ENCODE results near the gene GPI.
A peak's percentile ranks its signal among the peaks of the same experiment; 100 is the strongest.
"Not testable (repeated sequence)": the region's sequence is repeated elsewhere in the genome, so short reads cannot be mapped to it uniquely, and the experiment has no call there.

Gene GPI

GRCh38 chr19:34364830-34365462 lies at the start of gene GPI:
GPI (plus strand) TSS chr19:34365196; CDS start chr19:34365267, 71 bp downstream.
- peak; percentile 25 for DNase-seq (ENCODE audit: low read depth, low spot score)

GRCh38 chr19:34316247-34316646 lies 48.7 kb upstream of the GPI start:
- DNase-seq (ENCODE audit: low read depth, low spot score), result no peak

DNA sequence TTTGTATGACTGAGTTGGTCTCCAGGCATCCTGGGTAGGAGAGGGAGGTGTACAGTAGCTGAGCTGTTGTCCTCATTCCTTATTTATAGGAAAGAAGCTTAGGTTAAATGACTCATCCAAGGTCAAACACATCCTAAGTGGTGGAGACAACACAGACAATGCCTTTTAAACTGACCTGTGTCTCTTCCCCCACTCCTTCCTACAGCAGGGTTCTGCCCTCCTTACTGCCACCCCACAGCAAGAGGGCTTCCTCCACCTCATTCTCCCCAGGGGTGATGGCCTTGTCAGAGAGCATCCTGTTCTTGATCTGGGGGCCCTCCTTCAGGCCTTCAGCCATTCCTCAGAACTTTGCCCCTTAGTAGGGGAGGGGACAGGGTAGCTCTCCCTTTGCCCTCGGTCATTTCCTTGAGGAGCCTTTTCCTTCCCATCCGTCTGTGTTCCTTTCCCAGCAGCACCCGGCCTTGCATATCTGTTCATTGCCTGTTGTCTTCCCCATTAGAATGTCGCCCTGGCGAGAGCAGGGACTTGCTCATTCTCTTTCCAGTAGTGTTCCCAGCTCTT lies 48.2 kb upstream of the GPI start:
- DNase-seq (ENCODE audit: low read depth, low spot score), result no peak

GRCh38 chr19:34317311-34317927 lies 47.6 kb upstream of the GPI start:
- peak; percentile 20 for DNase-seq (ENCODE audit: low read depth, low spot score)

DNA sequence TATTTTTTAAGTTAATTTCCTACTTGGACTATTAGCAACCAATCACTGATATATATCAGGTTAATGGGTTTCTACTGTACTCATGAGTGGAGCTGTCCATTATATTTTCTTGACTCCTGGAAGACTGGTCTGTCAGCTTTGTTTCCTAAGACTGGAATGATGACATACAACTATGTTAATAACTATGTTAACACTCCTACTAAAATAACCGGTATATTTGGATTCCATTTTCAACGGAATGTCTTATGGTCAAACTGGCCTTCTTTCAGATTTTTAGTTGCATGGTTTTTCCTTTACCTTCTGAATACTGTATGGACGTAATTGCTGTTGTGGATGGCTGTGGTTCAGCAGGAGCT lies 45.8 kb upstream of the GPI start:
- no peak for DNase-seq (ENCODE audit: low read depth, low spot score)

GRCh38 chr19:34319785-34320184 lies 45.2 kb upstream of the GPI start:
- no peak for DNase-seq (ENCODE audit: low read depth, low spot score)

DNA sequence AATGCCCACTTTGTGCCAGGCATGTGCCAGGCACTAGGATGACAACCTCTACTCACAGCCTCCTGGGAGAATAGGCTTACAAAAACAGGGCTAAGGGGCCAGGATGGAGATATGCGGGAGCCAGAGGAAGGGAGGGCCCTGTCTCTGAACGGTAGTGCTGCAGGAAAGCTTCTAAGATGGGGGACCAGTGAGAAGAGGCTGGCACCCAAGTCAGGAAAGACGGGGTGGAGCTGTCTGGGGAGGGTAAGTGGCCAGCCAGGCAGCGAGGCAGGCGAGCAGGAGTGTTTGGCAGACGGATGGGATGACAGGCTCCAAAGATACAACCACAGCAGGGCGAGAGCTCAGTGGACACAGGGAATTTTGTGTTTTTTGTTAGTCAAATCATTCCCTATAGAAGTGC lies 44.7 kb upstream of the GPI start:
- no peak for DNase-seq (ENCODE audit: low read depth, low spot score)

GRCh38 chr19:34321735-34322134 lies 43.3 kb upstream of the GPI start:
- no peak for DNase-seq (ENCODE audit: low read depth, low spot score)

DNA sequence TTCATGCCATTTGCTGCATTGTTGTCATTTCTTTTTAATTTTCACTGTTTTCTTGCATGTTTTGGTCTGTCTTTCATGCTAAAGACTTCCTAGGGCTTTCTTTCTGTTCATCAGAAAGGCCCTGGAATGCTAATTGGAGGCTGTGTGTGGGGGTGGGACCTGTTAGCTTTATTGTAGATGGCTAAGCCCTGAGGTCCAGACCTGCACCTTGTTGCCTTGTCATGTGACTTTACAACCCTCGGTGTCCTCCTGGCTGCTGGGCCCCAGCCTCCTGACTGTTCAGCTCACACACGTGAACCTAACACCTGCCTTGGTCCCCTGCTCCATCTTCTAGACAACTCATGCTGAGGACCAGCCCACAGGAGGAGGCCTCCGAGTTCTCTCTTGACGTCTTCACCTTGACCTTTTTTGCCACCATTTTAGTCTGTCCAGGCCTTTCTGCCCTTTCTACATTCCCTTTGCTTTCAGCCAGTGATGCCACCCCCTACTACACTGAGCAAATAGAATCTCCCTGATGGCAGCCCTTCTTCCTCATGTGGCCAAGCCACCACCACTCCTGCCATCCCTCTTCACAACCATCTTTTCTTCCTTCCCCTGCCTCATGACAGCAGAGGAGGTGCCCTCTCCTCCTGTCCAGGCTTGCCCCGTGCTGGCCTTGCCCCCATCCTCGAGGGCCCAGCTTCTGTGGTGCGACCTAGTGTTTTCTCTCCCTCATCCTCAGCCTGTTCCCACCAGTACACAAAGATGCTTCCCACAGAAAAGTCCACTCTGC lies 41.4 kb upstream of the GPI start:
- peak; percentile 87 for DNase-seq (ENCODE audit: low read depth, low spot score)

DNA sequence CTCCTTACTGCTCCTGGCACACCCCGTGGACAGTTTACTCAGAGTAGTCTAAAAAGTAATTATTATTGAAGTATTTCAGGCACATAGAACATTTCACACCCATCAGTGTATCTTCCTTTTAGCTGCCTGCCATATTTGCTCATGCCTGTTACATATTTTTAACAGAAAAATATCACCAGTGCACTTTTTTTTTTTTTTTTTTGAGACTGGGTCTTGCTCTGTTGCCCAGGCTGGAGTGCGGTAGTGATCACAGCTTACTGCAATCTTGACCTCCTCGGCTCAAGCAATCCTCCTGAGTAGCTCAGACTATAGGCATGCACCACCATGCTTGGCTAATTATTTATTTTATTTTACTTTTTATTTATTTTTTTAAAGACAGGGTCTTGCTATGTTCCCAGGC lies 40.7 kb upstream of the GPI start:
- no peak for DNase-seq (ENCODE audit: low read depth, low spot score)

DNA sequence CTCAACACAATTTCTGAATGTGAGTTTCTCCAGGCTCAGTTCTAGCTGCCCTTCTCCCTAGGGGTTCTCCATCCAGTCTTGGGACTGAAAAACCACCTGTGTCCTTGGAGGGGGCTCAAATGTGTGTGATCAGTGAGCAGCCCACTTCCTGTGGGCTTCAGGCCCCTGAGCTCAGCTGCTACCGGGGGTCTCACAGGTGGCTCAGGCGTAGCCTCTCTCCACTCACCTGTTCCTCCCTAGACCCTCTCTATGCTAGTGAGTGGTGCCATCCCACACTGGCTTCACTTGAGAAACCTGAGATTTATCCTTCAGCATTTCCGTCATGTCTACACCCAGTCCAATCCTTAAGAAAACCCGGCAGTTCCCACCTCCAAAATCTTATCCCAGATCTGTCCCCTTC lies 39.8 kb upstream of the GPI start:
- DNase-seq (ENCODE audit: low read depth, low spot score), result no peak

- peak; percentile 67 for DNase-seq (ENCODE audit: low read depth, low spot score)
Observed at GRCh38 chr19:34325981-34326787, 38.8 kb upstream of the GPI start.

DNA sequence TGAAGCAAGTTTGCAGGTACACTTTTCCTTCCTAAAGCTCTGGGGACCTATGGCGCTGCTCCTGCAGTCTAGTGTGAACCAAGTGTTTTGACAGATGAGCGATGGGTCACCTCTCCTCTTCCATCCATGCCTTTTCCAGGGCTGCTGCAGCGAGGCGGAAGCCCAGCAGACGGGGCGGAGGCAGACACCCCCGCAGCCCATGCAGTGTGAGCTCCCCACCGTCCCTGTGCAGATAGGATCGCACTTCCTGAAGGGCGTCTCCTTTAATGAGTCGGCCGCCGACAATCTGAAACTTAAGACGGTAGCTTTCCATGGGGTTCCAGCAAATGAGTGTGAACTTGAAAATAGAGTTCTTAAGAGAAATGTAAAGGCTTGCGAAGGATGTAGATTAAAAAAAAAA lies 37.1 kb upstream of the GPI start:
- DNase-seq (ENCODE audit: low read depth, low spot score), result peak; percentile 34

DNA sequence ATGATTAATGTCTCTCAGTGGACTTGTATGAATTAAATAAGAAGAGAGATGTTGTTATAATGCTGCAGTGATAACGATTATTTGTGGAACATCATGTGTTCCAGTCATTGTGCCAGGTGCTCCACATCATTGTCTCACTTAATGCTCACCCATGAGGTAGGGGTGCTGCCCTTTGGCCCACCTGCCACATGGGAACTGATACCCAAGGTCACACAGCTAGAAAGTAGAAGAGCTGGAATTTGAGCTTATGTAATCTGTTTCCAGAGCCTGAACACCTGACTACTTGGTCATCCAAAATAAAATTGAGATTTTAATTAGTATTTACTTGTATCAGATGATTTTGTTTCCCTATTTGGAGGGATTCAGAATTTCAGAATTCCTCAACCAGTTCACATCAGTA lies 36.0 kb upstream of the GPI start:
- no peak for DNase-seq (ENCODE audit: low read depth, low spot score)

GRCh38 chr19:34330116-34330515 lies 34.9 kb upstream of the GPI start:
- DNase-seq (ENCODE audit: low read depth, low spot score), result no peak

GRCh38 chr19:34330596-34330995 lies 34.4 kb upstream of the GPI start:
- DNase-seq (ENCODE audit: low read depth, low spot score), result not testable (repeated sequence)

DNA sequence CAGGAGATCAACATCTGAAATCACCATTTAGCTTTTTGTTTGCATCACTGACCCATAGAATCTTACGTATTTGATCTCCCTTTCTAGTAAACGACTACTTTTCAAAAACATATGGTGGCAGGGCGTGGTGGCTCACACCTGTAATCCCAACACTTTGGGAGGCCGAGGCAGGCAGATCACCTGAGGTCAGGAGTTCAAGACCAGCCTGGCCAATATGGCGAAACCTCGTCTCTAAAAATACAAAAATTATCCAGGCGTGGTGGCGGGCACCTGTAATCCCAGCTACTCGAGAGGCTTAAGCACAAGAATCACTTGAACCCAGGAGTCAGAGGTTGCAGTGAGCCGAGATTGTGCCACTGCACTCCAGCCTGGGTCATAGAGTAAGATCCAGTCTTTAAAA lies 33.4 kb upstream of the GPI start:
- DNase-seq (ENCODE audit: low read depth, low spot score), result not testable (repeated sequence)

DNA sequence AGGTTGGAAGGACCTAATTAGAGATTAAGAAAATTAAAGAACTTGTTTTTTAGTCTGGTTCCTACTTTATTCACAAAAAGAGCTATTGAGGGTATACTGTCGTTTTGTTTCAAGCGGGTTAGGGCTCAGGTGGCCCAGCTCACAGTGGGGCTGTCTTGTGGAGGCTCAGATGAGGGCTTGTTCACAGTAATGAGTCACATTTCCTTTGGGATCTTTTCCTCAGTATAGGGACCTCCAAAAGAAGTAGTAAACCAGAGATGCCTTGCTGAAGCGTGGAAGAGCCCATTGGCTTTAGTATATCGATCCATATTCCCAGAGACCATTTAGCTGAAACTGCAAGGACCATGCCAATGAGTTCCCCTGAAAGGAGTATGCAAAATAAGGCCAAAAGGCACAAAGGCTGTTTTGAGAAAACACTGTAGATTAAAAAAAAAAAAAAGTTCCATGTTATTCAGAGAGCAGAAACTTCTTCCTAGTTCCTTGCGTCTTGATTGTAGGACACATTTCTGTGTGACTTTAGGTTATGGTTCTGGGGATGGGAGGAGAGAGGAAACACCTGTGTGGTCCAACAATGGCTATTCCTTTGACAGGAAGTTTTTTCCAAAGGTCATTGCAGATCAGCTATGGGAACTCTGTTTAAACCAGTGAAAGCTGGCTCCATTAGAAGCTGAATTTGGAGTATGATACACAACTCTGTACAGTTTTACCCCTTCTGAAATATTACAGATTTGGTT lies 32.8 kb upstream of the GPI start:
- no peak for DNase-seq (ENCODE audit: low read depth, low spot score)

- DNase-seq (ENCODE audit: low read depth, low spot score), result no peak
Observed at GRCh38 chr19:34335914-34336313, 29.1 kb upstream of the GPI start.

- peak; percentile 17 for DNase-seq (ENCODE audit: low read depth, low spot score)
Observed at GRCh38 chr19:34336781-34337271, 28.2 kb upstream of the GPI start.

DNA sequence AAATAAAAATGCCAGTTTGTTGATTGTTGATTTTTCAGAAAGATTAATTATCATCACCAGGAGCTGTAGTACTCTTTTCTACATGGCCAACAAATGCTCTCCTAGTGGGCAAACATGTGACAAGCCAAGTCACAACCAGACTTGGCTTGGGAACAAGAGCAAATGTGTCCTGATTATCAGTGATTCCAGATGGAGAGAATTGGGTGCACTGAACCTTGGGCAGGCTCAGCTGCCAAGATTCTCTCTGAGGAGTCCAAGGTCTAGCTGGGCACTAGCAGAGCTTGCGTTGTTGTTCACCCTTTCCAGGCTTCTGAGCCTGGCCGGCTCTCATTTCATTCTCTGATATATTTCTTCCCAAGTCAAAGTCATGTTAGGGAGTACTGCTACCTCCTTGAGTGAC lies 27.3 kb upstream of the GPI start:
- DNase-seq (ENCODE audit: low read depth, low spot score), result no peak

All from ELF-1 (cell line).